Panc1 (cell line): ENCODE results near the gene KRT82. TPM values are rescaled to one million over a fixed set of nuclear protein-coding genes. Genes with fewer than 3 reads are reported as not detected.

Source experiments
- ATAC-seq: fragments of 200-7000 bp; cut with Tn5 transposase; 2 replicates; pipeline ENCODE4 v1.9.1; 2020; ENCODE audit warnings: mild to moderate bottlenecking, moderate library complexity
- BruUV-seq: library from RNA; stranded (reverse); fragments of 400-500 nt; replicated peaks from 2 replicates; lab custom pipeline; 2021; lab: Mats Ljungman, UMichigan
- CTCF ChIA-PET: fragments of 300-600 bp; sonication (Branson Sonifier 250); formaldehyde crosslinking; loops from one replicate; lab custom pipeline; 2022; ENCODE audit warnings: antibody characterized with exemption; lab: Charles Lee
- POLR2A ChIA-PET: fragments of 300-600 bp; sonication (Branson Sonifier 250); formaldehyde crosslinking; loops from one replicate; lab custom pipeline; 2022; ENCODE audit warnings: antibody characterized with exemption; lab: Charles Lee
- DNase-seq: peaks from one replicate; pipeline ENCODE4 v3.0.0-alpha.2; 2010; ENCODE audit warnings: low read depth, low spot score
- H3K27ac ChIP-seq: 2 replicates; pipeline ENCODE4 v1.5.1; 2011; ENCODE audit warnings: mild to moderate bottlenecking, low read length, inconsistent platforms
- H3K27me3 ChIP-seq: fragments of 200-500 bp; sonication (Bioruptor generic); 2 replicates; pipeline ENCODE4 v1.6.0; 2014; ENCODE audit warnings: low read length, inconsistent platforms; ENCODE audit not compliant: control insufficient read depth, insufficient read depth
- H3K36me3 ChIP-seq: fragments of 200-500 bp; sonication (Bioruptor generic); 2 replicates; pipeline ENCODE4 v1.5.1; 2014; ENCODE audit warnings: inconsistent platforms, mild to moderate bottlenecking, low read length, moderate library complexity; ENCODE audit not compliant: control insufficient read depth, insufficient read depth
- H3K4me1 ChIP-seq: 2 replicates; pipeline ENCODE4 v1.5.1; 2011; ENCODE audit warnings: inconsistent platforms, mild to moderate bottlenecking, low read length, moderate library complexity; ENCODE audit not compliant: control insufficient read depth, insufficient read depth
- H3K4me3 ChIP-seq, 2 experiments: 2 replicates each; pipeline ENCODE4 v1.5.1; 2011 to 2012; ENCODE audit warnings: low read depth in 2 of 2, low read length in 2 of 2, mild to moderate bottlenecking in 2 of 2, inconsistent platforms in 1 of 2, moderate library complexity in 1 of 2
- H3K9me3 ChIP-seq: fragments of 200-500 bp; sonication (Bioruptor generic); 2 replicates; pipeline ENCODE4 v1.5.1; 2014; ENCODE audit warnings: low read depth, mild to moderate bottlenecking, inconsistent platforms, low read length, moderate library complexity; ENCODE audit not compliant: control insufficient read depth, insufficient read depth
- CTCF ChIP-seq: fragments of 450-650 bp; IDR thresholded peaks from 2 replicates; pipeline ENCODE4 v1.5.1; 2017; ENCODE audit warnings: mild to moderate bottlenecking
- POLR2AphosphoS5 ChIP-seq: IDR thresholded peaks from 2 replicates; pipeline ENCODE4 v1.6.1; 2012; ENCODE audit warnings: mild to moderate bottlenecking, low read depth, low read length, moderate library complexity
- SIN3A ChIP-seq: IDR thresholded peaks from 2 replicates; pipeline ENCODE4 v1.6.1; 2012; ENCODE audit warnings: low read depth, mild to moderate bottlenecking, low read length, moderate library complexity, borderline replicate concordance; ENCODE audit not compliant: insufficient read depth
- TCF7L2 ChIP-seq: IDR thresholded peaks from 2 replicates; pipeline ENCODE4 v1.6.1; 2011; ENCODE audit warnings: mild to moderate bottlenecking, low read depth, low read length, inconsistent platforms
- in situ Hi-C: cut with HindIII; loops from 2 replicates; pipeline ENCODE4 v1.10.0; 2016; ENCODE audit warnings: low sequenced_read_pairs, low pct_unique_long_range_greater_than_20kb
- intact Hi-C: fragments of 100-400 bp; cut with micrococcal nuclease; formaldehyde crosslinking; loops from one replicate; pipeline ENCODE4 v1.10.0; 2022; ENCODE audit not compliant: unreplicated experiment
- total RNA-seq: library from RNA; stranded (reverse); gene quantifications from one replicate; pipeline ENCODE4 v1.2.1, GENCODE V29; 2021; ENCODE audit not compliant: unreplicated experiment
- TF ChIP-seq, protein P1 (sequence below), 2 experiments: IDR thresholded peaks; 2 replicates each; pipeline ENCODE4 v1.6.1; 2011 to 2012; ENCODE audit warnings: low read depth in 2 of 2, control low read depth in 1 of 2, low read length in 1 of 2, mild to moderate bottlenecking in 1 of 2, moderate library complexity in 1 of 2; ENCODE audit not compliant: insufficient read depth in 1 of 2

The KRT82 gene
- total RNA-seq, 1 experiment from 2014 or later, result not detected

GRCh38 chr12:52356031-52356761 is 49.9 kb downstream of the KRT82 start:
- H3K36me3 ChIP-seq, result no peaks in the 10 kb centered on the region
- no peak overlapping the region for H3K4me3 ChIP-seq
- ChIA-PET POLR2A (no interaction called here), CTCF (no interaction called here)
- 0 out of 2 replicates have a peak, but pooled peaks cover 2% of the 10 kb centered on the region for H3K27me3 ChIP-seq
- intact Hi-C loops, result no loop called here
- H3K4me1 ChIP-seq, result no peaks in the 10 kb centered on the region
- no TSS peak for BruUV-seq
- no peaks in the 10 kb centered on the region for H3K9me3 ChIP-seq
- no peak for DNase-seq
- H3K27ac ChIP-seq, result no peak overlapping the region
- TF ChIP-seq CTCF, result no peak
- TF ChIP-seq POLR2AphosphoS5, result no peak
- TF ChIP-seq SIN3A, result no peak
- no peak for TF ChIP-seq TCF7L2
- TF ChIP-seq, protein P1, sequence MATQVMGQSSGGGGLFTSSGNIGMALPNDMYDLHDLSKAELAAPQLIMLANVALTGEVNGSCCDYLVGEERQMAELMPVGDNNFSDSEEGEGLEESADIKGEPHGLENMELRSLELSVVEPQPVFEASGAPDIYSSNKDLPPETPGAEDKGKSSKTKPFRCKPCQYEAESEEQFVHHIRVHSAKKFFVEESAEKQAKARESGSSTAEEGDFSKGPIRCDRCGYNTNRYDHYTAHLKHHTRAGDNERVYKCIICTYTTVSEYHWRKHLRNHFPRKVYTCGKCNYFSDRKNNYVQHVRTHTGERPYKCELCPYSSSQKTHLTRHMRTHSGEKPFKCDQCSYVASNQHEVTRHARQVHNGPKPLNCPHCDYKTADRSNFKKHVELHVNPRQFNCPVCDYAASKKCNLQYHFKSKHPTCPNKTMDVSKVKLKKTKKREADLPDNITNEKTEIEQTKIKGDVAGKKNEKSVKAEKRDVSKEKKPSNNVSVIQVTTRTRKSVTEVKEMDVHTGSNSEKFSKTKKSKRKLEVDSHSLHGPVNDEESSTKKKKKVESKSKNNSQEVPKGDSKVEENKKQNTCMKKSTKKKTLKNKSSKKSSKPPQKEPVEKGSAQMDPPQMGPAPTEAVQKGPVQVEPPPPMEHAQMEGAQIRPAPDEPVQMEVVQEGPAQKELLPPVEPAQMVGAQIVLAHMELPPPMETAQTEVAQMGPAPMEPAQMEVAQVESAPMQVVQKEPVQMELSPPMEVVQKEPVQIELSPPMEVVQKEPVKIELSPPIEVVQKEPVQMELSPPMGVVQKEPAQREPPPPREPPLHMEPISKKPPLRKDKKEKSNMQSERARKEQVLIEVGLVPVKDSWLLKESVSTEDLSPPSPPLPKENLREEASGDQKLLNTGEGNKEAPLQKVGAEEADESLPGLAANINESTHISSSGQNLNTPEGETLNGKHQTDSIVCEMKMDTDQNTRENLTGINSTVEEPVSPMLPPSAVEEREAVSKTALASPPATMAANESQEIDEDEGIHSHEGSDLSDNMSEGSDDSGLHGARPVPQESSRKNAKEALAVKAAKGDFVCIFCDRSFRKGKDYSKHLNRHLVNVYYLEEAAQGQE (IDR thresholded peaks at IDR 0.05; ENCODE audit: insufficient read depth in 1 of 2, low read depth in 2 of 2, low read length in 1 of 2), result no peak
- no peak for ATAC-seq
- in situ Hi-C loops, result no loop called here

- in situ Hi-C loops, result no loop called here
- no peak for TF ChIP-seq SIN3A
- TF ChIP-seq, protein P1 (IDR thresholded peaks at IDR 0.05; ENCODE audit: insufficient read depth in 1 of 2, low read depth in 2 of 2, low read length in 1 of 2), result no peak
- no peak for TF ChIP-seq TCF7L2
- no TSS peak for BruUV-seq
- intact Hi-C loops, result no loop called here
- Histone ChIP-seq H3K27ac (no peak overlapping the region), H3K36me3 (no peaks in the 10 kb centered on the region), H3K4me1 (no peaks in the 10 kb centered on the region), H3K9me3 (no peaks in the 10 kb centered on the region), H3K4me3 (no peak overlapping the region), H3K27me3 (0 out of 2 replicates have a peak, but pooled peaks cover 2% of the 10 kb centered on the region)
- DNase-seq, result no peak
- ATAC-seq, result no peak
- CTCF ChIA-PET, result no interaction called here
- POLR2A ChIA-PET, result no interaction called here
These were observed 51.0 kb downstream of the KRT82 start for GRCh38 chr12:52355176-52355575.
